ENCODE measurements around the gene METTL18.

DNA sequence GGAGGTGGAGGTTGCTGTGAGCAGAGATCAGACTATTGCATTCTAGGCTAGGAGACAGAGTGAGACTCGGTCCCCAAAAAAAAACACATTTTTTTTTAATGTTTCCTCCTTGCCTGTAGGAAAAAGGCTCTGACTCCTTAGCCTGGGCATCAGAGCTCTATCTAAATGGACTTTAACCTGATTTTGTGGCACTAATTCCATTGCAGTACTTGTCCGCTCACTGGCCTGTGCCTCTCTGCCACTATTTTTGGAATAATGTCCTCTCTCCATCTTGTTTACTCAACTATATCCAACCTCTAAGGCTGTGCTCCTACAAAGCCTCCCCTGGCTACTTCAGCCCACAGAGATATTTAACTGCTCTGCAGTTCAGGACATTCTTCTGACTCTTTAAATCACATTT lies 26.5 kb downstream of the METTL18 start:
- TF ChIP-seq POLR2A (IDR thresholded peaks at IDR 0.05) = no peak
- TF ChIP-seq, protein P1, sequence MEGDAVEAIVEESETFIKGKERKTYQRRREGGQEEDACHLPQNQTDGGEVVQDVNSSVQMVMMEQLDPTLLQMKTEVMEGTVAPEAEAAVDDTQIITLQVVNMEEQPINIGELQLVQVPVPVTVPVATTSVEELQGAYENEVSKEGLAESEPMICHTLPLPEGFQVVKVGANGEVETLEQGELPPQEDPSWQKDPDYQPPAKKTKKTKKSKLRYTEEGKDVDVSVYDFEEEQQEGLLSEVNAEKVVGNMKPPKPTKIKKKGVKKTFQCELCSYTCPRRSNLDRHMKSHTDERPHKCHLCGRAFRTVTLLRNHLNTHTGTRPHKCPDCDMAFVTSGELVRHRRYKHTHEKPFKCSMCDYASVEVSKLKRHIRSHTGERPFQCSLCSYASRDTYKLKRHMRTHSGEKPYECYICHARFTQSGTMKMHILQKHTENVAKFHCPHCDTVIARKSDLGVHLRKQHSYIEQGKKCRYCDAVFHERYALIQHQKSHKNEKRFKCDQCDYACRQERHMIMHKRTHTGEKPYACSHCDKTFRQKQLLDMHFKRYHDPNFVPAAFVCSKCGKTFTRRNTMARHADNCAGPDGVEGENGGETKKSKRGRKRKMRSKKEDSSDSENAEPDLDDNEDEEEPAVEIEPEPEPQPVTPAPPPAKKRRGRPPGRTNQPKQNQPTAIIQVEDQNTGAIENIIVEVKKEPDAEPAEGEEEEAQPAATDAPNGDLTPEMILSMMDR (IDR thresholded peaks at IDR 0.05) = no peak
- TF ChIP-seq POLR2AphosphoS5 (IDR thresholded peaks at IDR 0.05; ENCODE audit: insufficient read depth in 1 of 2, low read depth in 1 of 2) = no peak
